NOMO-1 treated with DMSO at 0.1 percent for 48 hours (cell line): ENCODE results near the gene ANAPC16.
"Not testable (repeated sequence)": the region's sequence is repeated elsewhere in the genome, so short reads cannot be mapped to it uniquely, and the experiment has no call there.

ENCODE experiments used
- DNase-seq: peaks from one replicate; lab custom pipeline; 2025; ENCODE audit not compliant: unreplicated experiment; lab: John Stamatoyannopoulos, UW

Gene ANAPC16

GRCh38 chr10:72215611-72216549 is at the start of gene ANAPC16, which contains the start of gene ASCC1:
Gene ANAPC16, plus strand, starts transcription at chr10:72216012. Its CDS starts 7,903 bp downstream, at chr10:72223915.
Gene ASCC1, minus strand, starts transcription at chr10:72216276. Its CDS starts 2,978 bp downstream, at chr10:72213298.
- DNase-seq = peak; percentile 86

DNA sequence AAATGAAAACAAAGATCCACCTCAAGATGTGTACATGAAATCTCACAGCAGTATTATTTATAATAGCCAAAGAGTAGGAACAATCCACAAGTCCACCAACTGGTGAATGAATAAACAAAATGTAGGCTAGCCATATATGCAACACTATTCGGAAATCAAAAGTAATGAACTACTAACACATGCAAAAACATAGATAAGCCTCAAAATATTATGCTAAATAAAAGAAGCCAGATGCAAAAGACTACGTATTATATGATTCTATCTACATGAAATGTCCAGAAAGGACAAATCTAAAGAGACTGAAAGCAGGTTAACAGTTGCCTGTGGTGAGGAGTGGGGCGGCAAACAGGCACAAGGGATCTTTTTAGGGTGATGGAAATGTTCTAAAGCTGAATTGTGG is 48.7 kb upstream of the ANAPC16 start:
- no peak for DNase-seq

GRCh38 chr10:72170263-72170662 is 45.5 kb upstream of the ANAPC16 start:
- no peak for DNase-seq

- no peak for DNase-seq
Measured at GRCh38 chr10:72170733-72171132, 45.1 kb upstream of the ANAPC16 start.

- DNase-seq = no peak
Measured at GRCh38 chr10:72171175-72171630, 44.6 kb upstream of the ANAPC16 start.

- DNase-seq = no peak
Measured at GRCh38 chr10:72173262-72173618, 42.6 kb upstream of the ANAPC16 start.

DNA sequence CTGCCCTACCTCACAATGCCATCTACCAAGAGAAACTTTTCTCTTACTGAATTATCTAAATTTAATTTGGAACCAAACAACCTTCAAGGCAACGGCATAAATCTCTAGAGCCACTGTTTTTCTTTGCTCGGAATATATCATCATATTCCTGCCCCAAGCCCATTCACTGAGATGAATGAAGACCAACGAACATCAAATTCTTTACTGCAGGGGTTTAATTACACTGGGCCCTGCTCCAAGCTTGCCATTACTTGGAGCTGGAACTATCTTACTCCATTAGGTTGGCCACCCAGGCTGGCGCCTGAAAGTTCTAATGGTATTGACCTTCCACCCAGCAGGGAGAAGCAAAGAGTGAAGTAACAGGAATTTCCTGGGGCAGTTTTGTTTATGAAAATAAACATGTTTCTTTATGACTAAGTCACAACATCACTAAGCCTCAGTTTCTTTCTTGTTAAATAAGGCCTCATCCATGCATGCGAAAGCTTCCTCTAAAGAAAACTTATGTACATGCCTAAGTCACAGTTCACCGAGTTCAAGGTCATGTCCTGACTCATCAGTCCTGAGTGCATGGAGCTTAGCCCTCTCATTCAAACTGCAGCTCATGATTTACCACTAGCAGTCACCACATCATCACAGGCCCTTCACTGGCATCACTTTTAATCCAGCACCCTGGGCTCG is 42.1 kb upstream of the ANAPC16 start:
- DNase-seq = no peak

- DNase-seq = no peak
Measured at GRCh38 chr10:72174297-72174662, 41.5 kb upstream of the ANAPC16 start.

GRCh38 chr10:72175149-72175548 is 40.7 kb upstream of the ANAPC16 start:
- peak; percentile 63 for DNase-seq

- DNase-seq = no peak
Measured at GRCh38 chr10:72176701-72177100, 39.1 kb upstream of the ANAPC16 start.

- DNase-seq = no peak
Measured at GRCh38 chr10:72177454-72177853, 38.4 kb upstream of the ANAPC16 start.

- no peak for DNase-seq
Measured at GRCh38 chr10:72184156-72184555, 31.7 kb upstream of the ANAPC16 start.

- no peak for DNase-seq
Measured at GRCh38 chr10:72186258-72186981, 29.4 kb upstream of the ANAPC16 start.

DNA sequence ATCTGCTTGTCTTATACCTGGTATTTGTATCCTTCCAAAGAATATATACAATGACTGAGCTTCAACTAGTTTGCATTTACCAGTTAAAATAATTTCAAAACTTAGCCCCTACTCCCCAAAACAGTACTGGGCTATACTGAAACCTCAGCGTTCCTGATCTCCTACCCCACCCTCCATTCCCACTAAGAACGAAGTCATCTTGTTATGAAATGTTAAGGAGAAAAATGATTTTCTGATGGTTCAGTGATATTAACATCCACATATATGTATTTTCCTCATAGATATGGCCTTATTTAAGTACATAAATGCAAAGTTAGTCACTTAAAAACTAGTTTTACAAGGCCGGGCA is 28.9 kb upstream of the ANAPC16 start:
- no peak for DNase-seq

- no peak for DNase-seq
Measured at GRCh38 chr10:72194949-72195348, 20.9 kb upstream of the ANAPC16 start.

DNA sequence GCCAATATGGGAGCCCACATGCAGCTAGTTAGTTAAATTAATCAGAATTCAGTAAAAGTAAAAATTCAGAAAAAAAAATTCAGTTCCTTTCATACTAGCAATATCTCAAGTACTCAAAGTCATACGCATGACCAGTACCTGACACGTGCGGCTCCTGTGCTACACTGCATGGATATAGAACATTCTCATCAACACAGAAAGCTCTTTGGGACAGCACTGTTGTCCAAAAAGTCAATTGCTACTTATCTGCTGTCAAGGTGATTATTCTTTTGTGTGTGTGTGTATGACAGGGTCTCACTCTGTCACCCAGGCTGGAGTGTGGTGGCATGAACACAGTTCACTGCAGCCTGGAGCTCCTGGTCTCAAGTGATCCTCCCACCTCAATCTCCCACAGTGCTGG is 14.9 kb upstream of the ANAPC16 start:
- DNase-seq = no peak

GRCh38 chr10:72201293-72201692 is 14.5 kb upstream of the ANAPC16 start:
- DNase-seq = no peak

DNA sequence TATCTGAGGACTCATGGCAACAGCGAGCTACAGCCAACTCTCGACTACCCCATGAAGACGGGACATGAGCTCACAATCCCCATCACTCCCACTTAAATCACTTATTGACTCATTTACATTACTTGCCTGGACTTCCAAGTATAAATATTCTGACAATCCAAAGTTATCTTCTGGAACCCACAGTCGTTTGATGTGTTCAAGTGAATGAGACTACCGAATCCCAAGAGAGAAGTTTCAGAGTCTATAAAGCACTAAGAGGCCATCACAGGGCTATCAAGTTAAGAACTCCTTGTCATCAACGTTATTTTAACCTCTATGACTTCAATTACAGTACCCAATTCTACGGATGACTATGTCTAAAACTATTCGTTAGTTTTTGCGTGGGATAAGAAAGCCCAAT is 11.5 kb upstream of the ANAPC16 start:
- DNase-seq = no peak

GRCh38 chr10:72204724-72205123 is 11.1 kb upstream of the ANAPC16 start:
- no peak for DNase-seq

DNA sequence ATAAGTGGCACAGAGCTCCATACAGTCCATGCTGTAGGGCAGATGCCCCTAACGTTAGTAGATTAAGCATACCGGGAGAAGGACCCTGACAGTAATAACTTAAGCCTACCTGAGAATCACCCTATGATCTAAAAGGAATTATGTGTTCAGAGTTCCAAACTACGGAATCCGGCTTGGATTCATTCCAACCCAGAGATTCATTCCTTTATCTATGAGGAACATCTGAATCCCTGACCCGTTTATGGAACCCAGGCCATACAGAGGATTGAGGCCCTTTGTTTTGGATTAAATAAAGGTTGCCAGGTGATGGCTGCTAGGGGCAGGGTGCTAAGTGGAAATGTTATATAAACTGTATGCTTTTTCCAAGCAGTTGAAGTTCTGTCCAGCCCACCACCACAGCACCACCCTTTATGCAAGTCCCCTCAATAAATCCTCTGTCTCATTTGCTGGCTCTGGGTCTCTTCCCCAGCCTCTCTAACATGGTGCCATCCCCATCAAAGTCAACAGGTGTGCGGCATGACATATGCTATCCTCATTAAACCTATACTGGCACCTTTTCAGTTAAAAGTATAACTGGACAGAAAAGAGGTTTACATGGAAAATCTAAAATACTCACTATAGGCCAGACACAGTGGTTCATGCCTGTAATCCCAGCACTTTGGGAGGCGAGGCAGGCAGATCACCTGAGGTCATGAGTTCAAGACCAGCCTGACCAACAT is 9.1 kb upstream of the ANAPC16 start:
- no peak for DNase-seq

DNA sequence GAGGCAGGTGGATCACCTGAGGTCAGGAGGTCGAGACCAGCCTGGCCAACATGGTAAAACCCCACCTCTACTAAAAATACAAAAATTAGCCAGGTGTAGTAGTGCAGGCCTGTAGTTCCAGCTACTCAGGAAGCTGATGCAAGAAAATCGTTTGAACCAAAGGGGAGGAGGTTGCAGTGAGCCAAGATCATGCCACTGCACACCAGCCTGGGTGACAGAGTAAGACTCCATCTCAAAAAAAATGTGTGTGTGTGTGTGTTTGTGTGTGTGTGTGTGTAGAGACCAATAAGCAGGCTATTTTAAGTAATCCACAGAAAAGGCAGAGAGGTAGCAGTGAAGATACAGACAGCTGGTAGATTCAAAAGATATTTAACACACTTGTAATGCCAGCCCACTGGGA is 7.3 kb upstream of the ANAPC16 start:
- DNase-seq = not testable (repeated sequence)
